Measurements from ENCODE around the gene TMOD3.
"Not testable (repeated sequence)": the region's sequence is repeated elsewhere in the genome, so short reads cannot be mapped to it uniquely, and the experiment has no call there.

TMOD3 gene

DNA sequence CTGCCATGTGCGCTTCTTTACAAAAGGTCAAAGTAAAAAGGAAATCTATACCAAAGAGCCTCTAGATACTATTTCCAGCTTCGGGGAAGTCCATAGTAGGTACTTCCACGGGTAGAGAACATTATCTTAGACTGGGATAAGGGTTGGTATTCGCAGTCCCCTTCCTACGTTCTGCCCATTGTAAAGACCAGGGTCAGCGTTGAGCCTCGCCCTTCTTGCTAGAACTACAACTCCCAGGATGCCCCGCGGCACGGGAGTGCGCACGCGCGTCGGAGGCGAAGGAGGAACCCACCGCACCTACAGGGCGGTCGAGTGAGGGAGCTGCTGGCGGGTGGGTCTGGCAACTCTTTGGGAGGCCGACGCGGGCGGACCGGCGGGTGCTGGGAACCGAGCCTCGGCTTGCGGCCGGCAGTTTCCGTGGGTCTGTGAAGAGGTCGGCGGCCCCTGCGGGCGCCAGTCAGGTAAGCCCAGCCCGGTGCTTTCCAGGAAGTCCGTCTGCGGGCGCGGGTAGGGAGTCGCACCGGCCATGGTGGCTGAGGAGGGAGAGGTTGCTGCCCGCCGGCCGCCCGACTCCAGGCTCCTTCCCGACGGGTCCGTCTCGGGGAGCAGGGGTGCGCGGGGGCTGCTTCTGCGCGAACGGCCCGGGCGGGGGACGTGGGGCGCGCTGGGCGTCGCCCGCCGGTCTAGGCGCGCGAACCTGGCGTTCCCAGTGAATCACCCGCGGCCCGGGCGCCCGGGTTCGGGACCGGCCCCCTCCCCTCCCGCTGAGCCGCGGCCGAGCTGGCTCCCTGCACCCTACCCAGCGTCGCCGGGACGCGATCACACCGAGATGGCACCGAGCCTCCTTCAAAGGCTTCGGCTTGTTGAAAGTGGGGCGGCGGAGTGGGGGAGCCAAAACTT is at the start of gene TMOD3:
TMOD3 (plus strand) TSS at position 278 of the 900 bp plus-strand sequence. CDS start 33,232 bp downstream, outside the sequence.
- peak; percentile 79 for DNase-seq (ENCODE audit: low read depth)

DNA sequence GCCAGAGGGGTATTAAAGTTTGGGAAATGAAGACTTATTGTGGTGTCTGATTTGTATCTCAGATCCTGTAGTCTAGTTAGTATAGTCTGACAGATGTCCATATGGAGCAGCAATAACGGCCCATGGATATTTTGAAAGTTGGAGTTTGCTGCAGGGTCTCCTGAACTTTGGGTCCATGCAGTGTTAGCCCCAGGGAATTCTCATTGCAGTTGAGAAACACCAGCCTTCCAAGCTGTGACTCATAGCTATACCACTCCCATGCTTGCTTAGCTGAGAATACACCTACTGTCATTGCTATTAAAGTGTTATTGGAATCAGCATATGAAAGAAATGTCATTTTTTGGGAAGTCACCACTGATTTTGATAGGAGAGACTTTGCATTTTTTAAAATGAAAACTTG is 48.8 kb upstream of the TMOD3 start:
- no peak for DNase-seq (ENCODE audit: low read depth)

DNA sequence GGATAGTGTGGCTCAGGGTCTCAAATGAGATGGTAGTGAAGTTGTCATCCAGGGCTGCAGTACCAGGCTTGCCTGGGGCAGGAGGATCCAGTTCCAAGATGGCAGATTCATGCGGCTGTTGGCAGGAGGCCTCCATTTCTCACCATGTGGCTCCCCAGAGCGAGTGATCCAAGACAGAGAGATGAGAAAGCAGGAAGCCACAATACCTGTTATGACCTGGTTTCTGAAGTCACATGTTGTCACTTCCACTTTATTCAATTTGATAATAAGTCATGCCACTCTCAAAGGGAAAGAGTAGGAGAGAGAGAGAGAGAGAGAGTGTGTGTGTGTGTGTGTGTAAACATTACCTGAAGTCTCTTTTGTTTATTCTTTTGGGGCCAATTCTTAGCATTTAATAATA is 47.9 kb upstream of the TMOD3 start:
- DNase-seq (ENCODE audit: low read depth), result no peak

- DNase-seq (ENCODE audit: low read depth), result no peak
Observed at GRCh38 chr15:51782357-51782896, 47.0 kb upstream of the TMOD3 start.

GRCh38 chr15:51783967-51784366 is 45.5 kb upstream of the TMOD3 start:
- no peak for DNase-seq (ENCODE audit: low read depth)

DNA sequence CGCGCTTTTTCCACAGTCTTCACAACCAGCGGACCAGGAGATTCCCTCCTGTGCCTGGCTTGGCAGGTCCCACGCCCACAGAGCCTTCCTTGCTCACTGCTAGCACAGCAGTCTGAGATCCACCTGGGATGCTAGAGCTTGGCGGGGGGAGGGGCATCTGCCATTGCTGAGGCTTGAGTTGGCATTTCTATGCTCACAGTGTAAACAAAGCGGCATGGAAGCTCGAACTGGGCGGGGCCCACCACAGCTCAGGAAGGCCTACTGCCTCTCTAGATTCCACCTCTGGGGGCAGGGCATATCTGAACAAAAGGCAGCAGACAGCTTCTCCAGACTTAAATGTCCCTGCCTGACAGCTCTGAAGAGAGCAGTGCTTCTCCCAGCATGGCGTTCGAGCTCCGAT is 42.3 kb upstream of the TMOD3 start:
- DNase-seq (ENCODE audit: low read depth), result not testable (repeated sequence)

DNA sequence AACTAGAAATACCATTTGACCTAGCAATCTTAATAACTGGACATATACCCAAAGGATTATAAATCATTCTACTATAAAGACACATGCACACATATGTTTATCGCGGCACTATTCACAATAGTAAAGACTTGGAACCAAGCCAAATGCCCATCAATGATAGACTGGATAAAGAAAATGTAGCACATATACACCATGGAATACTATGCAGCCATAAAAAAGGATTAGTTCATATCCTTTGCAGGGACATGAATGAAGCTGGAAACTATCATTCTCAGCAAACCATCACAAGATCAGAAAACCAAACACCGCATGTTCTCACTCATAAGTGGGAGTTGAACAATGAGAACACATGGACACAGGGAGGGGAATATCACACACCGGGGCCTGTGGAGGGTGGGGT is 37.0 kb upstream of the TMOD3 start:
- DNase-seq (ENCODE audit: low read depth), result not testable (repeated sequence)

GRCh38 chr15:51793521-51794305 is 35.7 kb upstream of the TMOD3 start:
- DNase-seq (ENCODE audit: low read depth), result no peak

DNA sequence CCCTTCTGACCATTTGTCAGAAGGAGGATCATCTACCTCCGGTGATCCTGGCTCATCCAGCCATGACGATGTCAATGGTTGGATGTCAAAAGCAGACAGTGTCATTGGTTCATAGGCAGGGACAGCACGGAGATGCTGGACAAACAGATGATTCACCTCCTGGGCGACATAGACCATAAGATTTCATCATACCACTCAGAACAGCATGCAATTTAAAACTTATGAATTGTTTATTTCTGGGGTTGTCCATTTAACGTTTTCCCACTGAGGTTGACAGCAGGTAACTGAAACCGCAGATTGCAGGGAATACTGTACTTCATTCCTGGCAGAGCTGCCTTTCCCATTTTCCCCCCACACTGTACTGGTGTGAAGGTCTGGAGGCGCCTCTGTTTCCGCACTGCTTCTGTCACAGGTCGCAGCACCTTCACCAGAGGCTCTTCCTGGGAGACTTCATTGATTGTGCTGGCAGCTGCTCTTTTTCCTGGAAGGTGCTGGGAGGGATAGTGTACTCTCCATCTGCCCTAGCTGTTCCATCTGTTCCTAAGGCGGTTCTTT is 32.5 kb upstream of the TMOD3 start:
- DNase-seq (ENCODE audit: low read depth), result no peak

DNA sequence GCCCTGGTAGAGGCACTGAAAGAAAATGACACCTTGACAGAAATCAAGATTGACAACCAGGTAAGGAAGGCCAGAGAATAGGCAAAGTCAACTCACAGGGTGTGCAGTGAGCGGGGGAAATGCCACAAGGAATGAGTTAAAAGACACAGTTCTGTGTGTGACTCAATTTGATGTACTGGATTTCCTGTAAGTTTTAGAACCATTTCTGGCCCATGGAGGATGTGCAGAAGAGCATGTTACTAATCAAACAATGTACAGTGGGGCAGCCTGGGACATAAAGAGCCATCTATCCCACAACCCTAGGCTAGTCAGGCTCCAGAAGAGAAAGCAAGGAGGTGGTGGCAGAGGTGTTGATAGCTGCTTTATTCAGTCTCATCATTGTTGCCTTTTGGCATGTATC is 31.2 kb upstream of the TMOD3 start:
- no peak for DNase-seq (ENCODE audit: low read depth)

GRCh38 chr15:51799282-51800252 is 29.9 kb upstream of the TMOD3 start:
- DNase-seq (ENCODE audit: low read depth), result no peak

DNA sequence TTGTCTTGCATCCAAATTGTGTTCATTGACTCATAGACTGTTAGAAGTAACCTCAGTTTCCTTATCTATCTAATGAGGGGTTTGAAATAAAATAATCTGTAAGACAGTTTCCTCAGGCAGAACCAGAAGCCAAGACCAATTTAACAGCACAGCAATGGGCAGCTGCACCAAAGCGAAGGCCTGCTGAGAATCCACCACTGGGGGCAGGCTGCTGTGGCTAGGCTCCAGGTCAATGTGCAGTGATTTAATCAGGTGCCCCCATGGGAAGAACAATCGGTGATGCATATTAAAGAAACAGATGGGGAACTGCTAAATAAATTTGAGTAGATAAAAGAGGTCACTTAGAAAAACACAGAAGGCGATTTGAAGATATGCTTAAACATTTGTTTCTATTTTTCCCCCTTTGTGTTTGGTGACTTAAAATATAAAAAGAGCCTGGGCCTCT is 28.0 kb upstream of the TMOD3 start:
- no peak for DNase-seq (ENCODE audit: low read depth)

- DNase-seq (ENCODE audit: low read depth), result no peak
Observed at GRCh38 chr15:51802593-51802992, 26.9 kb upstream of the TMOD3 start.

DNA sequence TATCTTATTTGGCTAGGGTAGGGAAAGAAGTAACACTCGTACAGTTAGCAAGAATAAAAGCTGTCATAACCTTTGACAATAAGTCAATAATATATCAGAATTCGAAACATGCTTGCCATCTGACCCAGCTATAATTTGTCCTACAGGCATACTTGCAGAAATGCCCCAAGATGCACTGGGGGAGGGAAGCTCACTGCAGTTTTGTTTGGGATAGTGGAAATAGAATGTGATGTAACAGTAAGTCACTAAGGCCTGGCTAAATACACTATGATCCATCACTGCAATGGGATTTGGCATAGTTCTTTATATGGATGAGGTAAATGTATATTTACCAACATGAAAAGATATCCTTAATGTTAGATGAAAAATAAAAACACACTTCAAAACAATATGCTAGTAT is 25.5 kb upstream of the TMOD3 start:
- DNase-seq (ENCODE audit: low read depth), result no peak

GRCh38 chr15:51806123-51806522 is 23.3 kb upstream of the TMOD3 start:
- DNase-seq (ENCODE audit: low read depth), result no peak

GRCh38 chr15:51809457-51809856 is 20.0 kb upstream of the TMOD3 start:
- no peak for DNase-seq (ENCODE audit: low read depth)

DNA sequence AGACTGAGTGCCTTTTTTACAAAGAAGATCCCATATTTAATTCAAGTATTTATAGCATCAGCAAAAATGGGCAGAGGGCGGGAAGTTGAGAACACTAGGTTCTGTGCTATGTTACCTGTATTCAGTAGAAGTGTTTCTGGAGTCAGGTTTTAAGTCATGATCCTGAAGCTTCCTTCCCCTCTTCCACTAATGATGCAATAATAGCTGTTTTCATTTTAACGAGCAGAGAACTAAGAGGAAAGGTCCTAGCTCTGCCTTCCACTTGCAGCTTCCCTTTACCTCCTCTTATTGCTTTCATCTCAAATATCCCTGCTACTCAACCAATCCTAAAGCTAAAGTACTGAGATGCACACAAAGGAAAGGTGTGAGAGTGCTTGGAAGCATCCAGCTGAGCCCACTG is 16.9 kb upstream of the TMOD3 start:
- no peak for DNase-seq (ENCODE audit: low read depth)

GRCh38 chr15:51814606-51815005 is 14.8 kb upstream of the TMOD3 start:
- DNase-seq (ENCODE audit: low read depth), result no peak

GRCh38 chr15:51816611-51817010 is 12.8 kb upstream of the TMOD3 start:
- no peak for DNase-seq (ENCODE audit: low read depth)

- no peak for DNase-seq (ENCODE audit: low read depth)
Observed at GRCh38 chr15:51818150-51818549, 11.3 kb upstream of the TMOD3 start.

- no peak for DNase-seq (ENCODE audit: low read depth)
Observed at GRCh38 chr15:51825698-51826097, 3.8 kb upstream of the TMOD3 start.
